Heart left ventricle (tissue), 16 donors: ENCODE measurements around the gene CLSTN2. TPM values are rescaled to one million over a fixed set of nuclear protein-coding genes. Genes with fewer than 3 reads are reported as not detected.

ENCODE experiments used
- ATAC-seq, 4 donors: fragments of 200-7000 bp; cut with Tn5 transposase; one replicate each; pipeline ENCODE4 v1.9.1; 2020 to 2022; ENCODE audit warnings: moderate library complexity in 4 of 4, mild to moderate bottlenecking in 3 of 4, moderate number of reproducible peaks in 1 of 4
- DNase-seq, 5 donors: peaks; one replicate each; pipeline ENCODE4 v3.0.0-alpha.2; 2020
- H3K27ac ChIP-seq, 12 donors: fragments of 200-600 bp; sonication (generic) in 4 of 12; one replicate each; pipeline versions ENCODE4 v1.5.0 to v1.8.0; 2016 to 2022; ENCODE audit warnings: mild to moderate bottlenecking in 2 of 12
- H3K27me3 ChIP-seq, 9 donors: fragments of 200-600 bp; sonication (generic) in 2 of 9; one replicate each; pipeline versions ENCODE4 v1.5.1 to v1.8.0; 2016 to 2022; ENCODE audit warnings: mild to moderate bottlenecking in 3 of 9
- H3K36me3 ChIP-seq, 9 donors: fragments of 200-600 bp; sonication (generic) in 2 of 9; one replicate each; pipeline versions ENCODE4 v1.5.0 to v1.8.0; 2018 to 2022; ENCODE audit warnings: mild to moderate bottlenecking in 2 of 9
- H3K4me1 ChIP-seq, 12 donors: fragments of 200-600 bp; sonication (generic) in 4 of 12; one replicate each; pipeline versions ENCODE4 v1.5.0 to v1.8.0; 2016 to 2022; ENCODE audit warnings: mild to moderate bottlenecking in 3 of 12
- H3K4me3 ChIP-seq, 12 donors: fragments of 200-600 bp; sonication (generic) in 4 of 12; one replicate each; pipeline versions ENCODE4 v1.5.0 to v1.8.0; 2017 to 2022; ENCODE audit warnings: mild to moderate bottlenecking in 9 of 12, moderate library complexity in 4 of 12
- H3K9me3 ChIP-seq, 12 donors: fragments of 200-600 bp; sonication (generic) in 4 of 12; one replicate each; pipeline versions ENCODE4 v1.5.0 to v1.8.0; 2016 to 2022; ENCODE audit warnings: mild to moderate bottlenecking in 1 of 12
- CTCF ChIP-seq, 12 donors: fragments of 200-600 bp; sonication (generic) in 4 of 12; IDR thresholded peaks; one replicate each; pipeline versions ENCODE4 v1.5.0 to v1.8.0; 2018 to 2022; ENCODE audit warnings: antibody characterized with exemption in 12 of 12, mild to moderate bottlenecking in 5 of 12
- POLR2A ChIP-seq, 2 donors: fragments of 450-650 bp; IDR thresholded peaks; one replicate each; pipeline ENCODE4 v1.6.1; 2017; ENCODE audit warnings: antibody characterized with exemption in 2 of 2, mild to moderate bottlenecking in 2 of 2, moderate library complexity in 2 of 2
- WGBS, 4 donors: extraction: QIAGEN DNeasy Blood & Tissue Kit in 2 of 4; methylation state at CpG; one replicate each; pipeline versions ENCODE4 v1.1.5 to v1.1.7; 2013 to 2018; 5-methylcytosine and 5-hydroxymethylcytosine counted together
- intact Hi-C, 10 donors: fragments of 100-400 bp; cut with DNase I; formaldehyde crosslinking; loops; one replicate each; pipeline versions ENCODE4 v1.11.1 to v1.14.2; 2022
- polyA plus RNA-seq, 2 donors: library from polyadenylated mRNA; stranded (reverse); fragments of 200-250 nt; gene quantifications; one replicate each; pipeline ENCODE4 v1.2.3, GENCODE V29; 2013
- total RNA-seq, 9 donors: library from RNA; depleted of rRNA in 2 of 9; stranded (reverse); fragments of >200 nt in 2 of 9; fragmentation: NEBNext Ultra II Directional in 3 of 9; extraction: Animal tissue kit (Norgen Biotek cat#: 25700) in 3 of 9; gene quantifications; one replicate each; pipeline versions ENCODE4 v1.1.0 to v1.2.4, GENCODE V29; 2016 to 2023
- donor health status: ischemic (EF 13 %, LVEDD 7.1; RV severe dilation, severe dysfunction).
- donor health status: healthy with polysubstance abuse.
- donor health status: DM: no; HTN: yes; CAD: no.
- donor health status: DM: no; HTN: no; CAD: no.
- donor health status: ischemic (EF 25% LVEDD 6.9; RV normal size, moderate dysfunction).
- donor health status: ischemic (EF 25% LVEDD 5.7; RV mildly dilated, moderate dysfunction).
- donor health status: healthy.
- donor health status: DM: yes; HTN: yes; CAD: no.
- donor health status: ischemic (EF 35%, LVEDD 5.7; RV mildly dilated, moderate dysfunction).
- donor health status: nonischemic (EF 11% LVEDD 7.7; RV severe dilation, severe dysfunction).
- donor health status: DM: yes; HTN: yes; CAD: no.
- donor health status: PGD.
- donor health status: ischemic (EF 29% LVEDD 5.4; RV normal size, mild dysfunction).
- donor health status: nonischemic (EF 23%, LVEDD 6.1; RV moderate dilation, normal function).

CLSTN2 gene
- total and polyA plus RNA-seq, 11 donors = 0.69 to 7.6 (median 3.9) TPM

GRCh38 chr3:140440446-140440845, 505.5 kb downstream of the CLSTN2 start:
- 91 to 97% (median 95%) methylated on average over 1 of the region's 1 CpG for WGBS, 4 donors

DNA sequence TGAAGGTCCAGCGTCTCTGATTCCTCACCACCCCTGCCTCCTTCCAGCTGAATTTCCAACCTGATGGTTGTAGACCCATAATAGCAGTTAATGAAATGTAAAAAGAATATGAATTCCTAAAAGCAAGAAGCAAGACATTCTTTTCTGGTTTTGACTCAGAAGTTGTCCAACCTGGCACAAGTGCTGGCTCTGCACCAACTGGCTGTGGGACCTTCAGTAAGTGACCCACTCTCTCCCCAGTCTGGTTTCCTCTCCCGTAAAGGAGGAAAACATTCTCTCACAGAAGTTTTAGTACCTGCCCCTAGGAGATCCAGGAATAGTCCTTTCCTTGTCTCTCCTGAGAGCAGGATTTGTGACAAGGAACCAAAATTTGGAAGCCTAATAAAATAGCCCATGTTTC, 506.0 kb downstream of the CLSTN2 start:
- H3K4me1 ChIP-seq = peaks cover 0 to 15% (median 1%) of the 10 kb centered on the region in 12 donors
- intact Hi-C loops = no loop called here
- DNase-seq = peak in 1 of 5 donors; percentile 39

More at GRCh38 chr3:140440446-140440845, 505.5 kb downstream of the CLSTN2 start:
- Histone ChIP-seq H3K9me3 (no peaks in the 10 kb centered on the region), H3K4me3 (no peak overlapping the region), H3K4me1 (peaks cover 0 to 15% (median 1%) of the 10 kb centered on the region in 12 donors), H3K27me3 (no peaks in the 10 kb centered on the region), H3K36me3 (no peaks in the 10 kb centered on the region), H3K27ac (no peak overlapping the region)
- intact Hi-C loops = no loop called here
- no peak for TF ChIP-seq CTCF (IDR thresholded peaks at IDR 0.05)
- TF ChIP-seq POLR2A (IDR thresholded peaks at IDR 0.05) = no peak
- DNase-seq (no peak), ATAC-seq (no peak)

DNA sequence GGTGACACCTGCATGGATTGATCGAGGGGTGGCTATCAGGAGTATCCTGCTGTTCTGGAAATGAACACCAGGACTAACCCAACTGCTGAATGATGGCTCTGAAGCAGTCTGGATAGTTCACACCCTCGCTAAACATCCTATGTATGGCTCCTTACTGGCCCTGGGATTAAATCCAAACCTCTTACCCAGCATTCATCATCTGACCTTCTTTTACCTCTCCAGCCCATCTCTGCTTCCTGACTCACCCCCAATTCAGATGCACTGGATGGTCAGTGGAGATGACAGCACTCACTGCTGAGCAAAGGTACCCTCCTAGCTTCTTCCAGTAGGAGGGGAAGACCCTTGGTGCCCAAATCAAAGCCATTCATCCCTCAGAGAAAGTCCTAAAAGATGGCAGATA, 507.6 kb downstream of the CLSTN2 start:
- Histone ChIP-seq H3K9me3 (no peaks in the 10 kb centered on the region), H3K4me1 (peaks cover 0 to 15% (median 1%) of the 10 kb centered on the region in 12 donors), H3K27me3 (no peaks in the 10 kb centered on the region), H3K27ac (no peak overlapping the region), H3K4me3 (no peak overlapping the region), H3K36me3 (no peaks in the 10 kb centered on the region)
- ATAC-seq = no peak
- intact Hi-C loops = no loop called here
- WGBS, 4 donors = 86 to 97% (median 91%) methylated on average over 2 of the region's 2 CpGs
- DNase-seq = no peak
- TF ChIP-seq POLR2A (IDR thresholded peaks at IDR 0.05) = no peak

More for the DNA sequence above, 506.0 kb downstream of the CLSTN2 start:
- ATAC-seq = no peak
- TF ChIP-seq CTCF (IDR thresholded peaks at IDR 0.05) = no peak
- Histone ChIP-seq H3K27ac (no peak overlapping the region), H3K9me3 (no peaks in the 10 kb centered on the region), H3K4me3 (no peak overlapping the region), H3K27me3 (no peaks in the 10 kb centered on the region), H3K36me3 (no peaks in the 10 kb centered on the region)
- 54 to 81% (median 70%) methylated on average over 2 of the region's 2 CpGs for WGBS, 4 donors

- ATAC-seq (peak in 1 of 4 donors; percentile 68), DNase-seq (no peak)
- Histone ChIP-seq H3K27ac (no peak overlapping the region), H3K4me1 (peaks cover 0 to 15% (median 1%) of the 10 kb centered on the region in 12 donors), H3K4me3 (no peak overlapping the region), H3K36me3 (no peaks in the 10 kb centered on the region), H3K27me3 (no peaks in the 10 kb centered on the region), H3K9me3 (no peaks in the 10 kb centered on the region)
- intact Hi-C loops = no loop called here
- 56 to 61% (median 60%) methylated on average over 7 of the region's 7 CpGs for WGBS, 4 donors
- TF ChIP-seq CTCF (IDR thresholded peaks at IDR 0.05) (no peak), POLR2A (IDR thresholded peaks at IDR 0.05) (no peak)
Observed at GRCh38 chr3:140443073-140443472, 508.1 kb downstream of the CLSTN2 start.

GRCh38 chr3:140443806-140444205, 508.8 kb downstream of the CLSTN2 start:
- peaks cover 0 to 15% (median 1%) of the 10 kb centered on the region in 12 donors for H3K4me1 ChIP-seq
- no peaks in the 10 kb centered on the region for H3K9me3 ChIP-seq
- intact Hi-C loops = no loop called here
- no peaks in the 10 kb centered on the region for H3K36me3 ChIP-seq
- no peak overlapping the region for H3K27ac ChIP-seq
- no peak overlapping the region for H3K4me3 ChIP-seq
- WGBS, 4 donors = 60 to 81% (median 65%) methylated on average over 3 of the region's 3 CpGs
- TF ChIP-seq POLR2A (IDR thresholded peaks at IDR 0.05) (no peak), CTCF (IDR thresholded peaks at IDR 0.05) (no peak)
- no peaks in the 10 kb centered on the region for H3K27me3 ChIP-seq
- DNase-seq (no peak), ATAC-seq (no peak)
